Measurements from ENCODE around the gene JPT2. TPM values are rescaled to one million over a fixed set of nuclear protein-coding genes. Genes with fewer than 3 reads are reported as not detected.
A peak's percentile ranks its signal among the peaks of the same experiment; 100 is the strongest.

JPT2 gene
- total RNA-seq, 1 experiment from 2014 or later = 113 TPM

- ChIA-PET RAD21 (ENCODE audit: low non-redundant PET in 1 of 2, low total read pairs in 2 of 2, uncharacterized antibody in 2 of 2, unreplicated experiment in 2 of 2) (no interaction called here), CTCF (no interaction called here), POLR2A (no interaction called here)
- DNase-seq (ENCODE audit: low read depth, low spot score) (no peak), ATAC-seq (no peak)
- peak overlapping the region; percentile 31 for H3K4me2 ChIP-seq (ENCODE audit: low read length)
- no peaks in the 10 kb centered on the region for H3K9me3 ChIP-seq (ENCODE audit: control insufficient read depth in 1 of 2, insufficient read depth in 1 of 2, low read depth in 1 of 2, low read length in 2 of 2)
- H4K20me1 ChIP-seq (ENCODE audit: insufficient read depth) = no peaks in the 10 kb centered on the region
- no peaks in the 10 kb centered on the region for H3K9me2 ChIP-seq (ENCODE audit: insufficient read depth)
- peaks cover 19% of the 10 kb centered on the region for H3K79me2 ChIP-seq (ENCODE audit: insufficient read depth, low read length)
- no peak overlapping the region for H3K27ac ChIP-seq (ENCODE audit: low read depth, low read length)
- H3K9ac ChIP-seq (ENCODE audit: low read length) = no peak overlapping the region; the same call in 1 of the 2 replicates
- intact Hi-C loops (cut with micrococcal nuclease) = no loop called here
- peaks cover 18 to 37% of the 10 kb centered on the region in 2 experiments for H3K36me3 ChIP-seq (ENCODE audit: control insufficient read depth in 1 of 2, insufficient read depth in 2 of 2, low read length in 2 of 2)
- no peaks in the 10 kb centered on the region for H3K27me3 ChIP-seq (ENCODE audit: insufficient read depth, low read length)
- no peak overlapping the region for H3K4me3 ChIP-seq (replicated peaks in 1 of 2; ENCODE audit: low read depth in 1 of 2, low read length in 2 of 2)
- peaks cover 6 to 33% of the 10 kb centered on the region in 2 experiments for H3K4me1 ChIP-seq (ENCODE audit: control insufficient read depth in 1 of 2, insufficient read depth in 2 of 2, low read length in 2 of 2)
- BruUV-seq (replicated peaks) = no TSS peak
- TF ChIP-seq EGR1 (IDR thresholded peaks at IDR 0.05; ENCODE audit: low read depth) (no peak), YY1 (IDR thresholded peaks at IDR 0.05; ENCODE audit: extremely low read depth, insufficient replicate concordance, low read depth, low read length) (no peak), ZNF274 (IDR thresholded peaks at IDR 0.05; ENCODE audit: low read depth, low read length) (no peak), EZH2 (IDR thresholded peaks at IDR 0.05) (no peak), EZH2phosphoT487 (IDR thresholded peaks at IDR 0.05; ENCODE audit: borderline replicate concordance) (no peak), CTCF (IDR thresholded peaks at IDR 0.05 in 2 of 3, conservative IDR thresholded peaks at IDR 0.05 in 1 of 3; ENCODE audit: borderline replicate concordance in 1 of 3, insufficient read depth in 1 of 3, low read depth in 2 of 3, low read length in 2 of 3) (no peak), POLR2A (IDR thresholded peaks at IDR 0.05; ENCODE audit: borderline replicate concordance, extremely low read depth, insufficient read depth, insufficient read length) (no peak), SP1 (IDR thresholded peaks at IDR 0.05; ENCODE audit: low read depth) (no peak), SIN3A (IDR thresholded peaks at IDR 0.05; ENCODE audit: low read depth) (no peak), TCF7L2 (IDR thresholded peaks at IDR 0.05; ENCODE audit: borderline replicate concordance, extremely low read depth, insufficient read depth, insufficient read length) (no peak)
- no peak overlapping the region for H2AFZ ChIP-seq (ENCODE audit: low read depth, low read length, poor library complexity, severe bottlenecking)
Measured at GRCh38 chr16:1674751-1675664, 3.1 kb upstream of the JPT2 start.

All from HCT116 (cell line).